Glutamatergic neuron (in vitro differentiated cells): ENCODE results near the gene AGPAT1. TPM values are rescaled to one million over a fixed set of nuclear protein-coding genes. Genes with fewer than 3 reads are reported as not detected.

Source experiments
- DNase-seq: peaks from one replicate; pipeline ENCODE4 v3.0.0; 2022
- H3K27ac Mint-ChIP-seq: one replicate; pipeline ENCODE4 v1.8.0; 2020; ENCODE audit warnings: mild to moderate bottlenecking, mixed read lengths, inconsistent platforms; ENCODE audit not compliant: unreplicated experiment
- H3K27me3 Mint-ChIP-seq: one replicate; pipeline ENCODE4 v1.8.0; 2020; ENCODE audit warnings: mild to moderate bottlenecking, moderate library complexity, mixed read lengths, inconsistent platforms; ENCODE audit not compliant: unreplicated experiment
- H3K36me3 Mint-ChIP-seq: one replicate; pipeline ENCODE4 v1.8.0; 2020; ENCODE audit warnings: mild to moderate bottlenecking, mixed read lengths, inconsistent platforms; ENCODE audit not compliant: unreplicated experiment
- H3K4me1 Mint-ChIP-seq: one replicate; pipeline ENCODE4 v1.8.0; 2020; ENCODE audit warnings: mild to moderate bottlenecking, low read depth, mixed read lengths, inconsistent platforms; ENCODE audit not compliant: unreplicated experiment
- H3K4me3 Mint-ChIP-seq: one replicate; pipeline ENCODE4 v1.8.0; 2020; ENCODE audit warnings: mild to moderate bottlenecking, mixed read lengths, inconsistent platforms; ENCODE audit not compliant: unreplicated experiment
- H3K9me3 Mint-ChIP-seq: one replicate; pipeline ENCODE4 v1.8.0; 2020; ENCODE audit warnings: mild to moderate bottlenecking, moderate library complexity, mixed read lengths, inconsistent platforms; ENCODE audit not compliant: unreplicated experiment
- total RNA-seq: library from RNA; stranded (reverse); fragmentation: NEBNext Ultra II Directional; extraction: Animal tissue kit (Norgen Biotek cat#: 25700); gene quantifications from one replicate; pipeline ENCODE4 v1.2.1, GENCODE V29; 2021; ENCODE audit not compliant: unreplicated experiment
- TF ChIP-seq, protein P1 (sequence below): fragments of 200-600 bp; sonication (generic); IDR thresholded peaks from one replicate; pipeline ENCODE4 v1.5.0; 2021; ENCODE audit not compliant: partially characterized antibody, unreplicated experiment

AGPAT1 gene
- total RNA-seq, 1 donor from 2014 or later: 136 TPM

- Mint-ChIP-seq H3K27ac (peak overlapping the region; percentile 95), H3K4me1 (peaks cover 29% of the 10 kb centered on the region), H3K36me3 (no peaks in the 10 kb centered on the region), H3K27me3 (peaks cover 14% of the 10 kb centered on the region), H3K9me3 (peaks cover 11% of the 10 kb centered on the region), H3K4me3 (peak overlapping the region; percentile 100)
- peak; percentile 69 for DNase-seq
- TF ChIP-seq, protein P1, sequence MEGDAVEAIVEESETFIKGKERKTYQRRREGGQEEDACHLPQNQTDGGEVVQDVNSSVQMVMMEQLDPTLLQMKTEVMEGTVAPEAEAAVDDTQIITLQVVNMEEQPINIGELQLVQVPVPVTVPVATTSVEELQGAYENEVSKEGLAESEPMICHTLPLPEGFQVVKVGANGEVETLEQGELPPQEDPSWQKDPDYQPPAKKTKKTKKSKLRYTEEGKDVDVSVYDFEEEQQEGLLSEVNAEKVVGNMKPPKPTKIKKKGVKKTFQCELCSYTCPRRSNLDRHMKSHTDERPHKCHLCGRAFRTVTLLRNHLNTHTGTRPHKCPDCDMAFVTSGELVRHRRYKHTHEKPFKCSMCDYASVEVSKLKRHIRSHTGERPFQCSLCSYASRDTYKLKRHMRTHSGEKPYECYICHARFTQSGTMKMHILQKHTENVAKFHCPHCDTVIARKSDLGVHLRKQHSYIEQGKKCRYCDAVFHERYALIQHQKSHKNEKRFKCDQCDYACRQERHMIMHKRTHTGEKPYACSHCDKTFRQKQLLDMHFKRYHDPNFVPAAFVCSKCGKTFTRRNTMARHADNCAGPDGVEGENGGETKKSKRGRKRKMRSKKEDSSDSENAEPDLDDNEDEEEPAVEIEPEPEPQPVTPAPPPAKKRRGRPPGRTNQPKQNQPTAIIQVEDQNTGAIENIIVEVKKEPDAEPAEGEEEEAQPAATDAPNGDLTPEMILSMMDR: peak; percentile 29
Observed at GRCh38 chr6:32154514-32155161, 21.2 kb downstream of the AGPAT1 start.

- DNase-seq: peak; percentile 90
- H3K36me3 Mint-ChIP-seq: no peaks in the 10 kb centered on the region
- TF ChIP-seq, protein P1: no peak
- peak within 1 kb of the TSS; percentile 95 for H3K27ac Mint-ChIP-seq
- H3K27me3 Mint-ChIP-seq: peaks cover 17% of the 10 kb centered on the region
- peaks cover 11% of the 10 kb centered on the region for H3K9me3 Mint-ChIP-seq
- peak within 1 kb of the TSS; percentile 100 for H3K4me3 Mint-ChIP-seq
- peaks cover 29% of the 10 kb centered on the region for H3K4me1 Mint-ChIP-seq
Observed at GRCh38 chr6:32153564-32154513, 22.0 kb downstream of the AGPAT1 start, which contains the start of gene PPT2. Gene PPT2, plus strand, starts transcription at chr6:32154141. Its CDS starts 454 bp downstream, at chr6:32154595.

DNA sequence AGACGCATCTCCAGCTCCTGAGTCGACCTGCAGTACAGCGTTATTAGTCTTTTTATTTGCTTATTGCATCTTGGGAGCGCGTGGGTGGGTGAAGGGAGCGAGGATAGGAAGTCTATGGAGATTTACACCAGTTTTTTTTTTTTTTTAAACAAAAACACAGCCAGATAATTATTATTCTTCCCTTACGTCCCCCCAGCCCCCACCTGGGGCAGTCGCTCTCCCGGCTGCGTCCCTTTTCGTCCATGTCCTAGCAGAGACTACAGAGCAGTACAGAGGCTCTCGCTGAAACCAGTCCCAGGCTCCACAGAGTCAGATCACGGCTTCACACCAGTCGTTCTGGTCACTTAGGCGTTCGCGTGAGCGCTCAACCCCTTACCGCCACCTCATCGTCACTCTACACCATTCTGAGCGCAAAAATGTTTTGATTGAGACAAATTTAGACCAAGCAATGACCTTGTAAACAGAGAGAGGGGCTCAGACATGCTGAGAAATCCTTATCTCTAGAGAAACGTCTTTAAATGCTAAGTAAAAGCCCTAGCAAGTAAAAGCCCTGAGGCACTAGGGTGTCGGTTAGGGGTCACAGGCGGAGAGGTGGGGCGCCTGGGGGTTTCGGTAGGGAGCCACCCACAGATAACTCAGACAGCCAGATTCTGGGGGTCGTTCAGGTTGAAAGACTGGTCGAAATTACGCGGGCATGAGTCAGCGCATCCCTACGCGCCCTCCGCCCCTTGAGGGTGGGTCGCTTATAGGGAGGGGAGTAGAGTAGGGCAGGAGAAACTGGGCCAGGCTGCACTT is 22.9 kb downstream of the AGPAT1 start:
- TF ChIP-seq, protein P1: no peak
- peaks cover 30% of the 10 kb centered on the region for H3K4me1 Mint-ChIP-seq
- peak overlapping the region; percentile 78 for H3K27ac Mint-ChIP-seq
- DNase-seq: peak; percentile 55
- H3K36me3 Mint-ChIP-seq: no peaks in the 10 kb centered on the region
- H3K4me3 Mint-ChIP-seq: peak overlapping the region; percentile 100
- H3K27me3 Mint-ChIP-seq: peaks cover 24% of the 10 kb centered on the region
- H3K9me3 Mint-ChIP-seq: peaks cover 15% of the 10 kb centered on the region

GRCh38 chr6:32151863-32152768 is 23.8 kb downstream of the AGPAT1 start, which contains the start of gene PRRT1:
Gene PRRT1, minus strand, starts transcription at chr6:32151939. Its CDS starts 112 bp downstream, at chr6:32151827.
- Mint-ChIP-seq H3K27ac (peak within 1 kb of the TSS; percentile 94), H3K4me1 (peaks cover 30% of the 10 kb centered on the region), H3K4me3 (peak within 1 kb of the TSS; percentile 100), H3K9me3 (peaks cover 15% of the 10 kb centered on the region), H3K27me3 (peaks cover 24% of the 10 kb centered on the region), H3K36me3 (no peaks in the 10 kb centered on the region)
- peak; percentile 29 for DNase-seq
- TF ChIP-seq, protein P1: no peak
